Chondrocyte (in vitro differentiated cells): ENCODE measurements around the gene SH2D1A. TPM values are rescaled to one million over a fixed set of nuclear protein-coding genes. Genes with fewer than 3 reads are reported as not detected.

Source experiments
- DNase-seq: peaks from one replicate; pipeline ENCODE4 v3.0.0; 2021; ENCODE audit warnings: mixed read lengths, low spot score
- H3K27ac Mint-ChIP-seq: one replicate; pipeline ENCODE4 v1.8.0; 2021; ENCODE audit warnings: mild to moderate bottlenecking, moderate library complexity, mixed read lengths; ENCODE audit not compliant: unreplicated experiment
- H3K27me3 Mint-ChIP-seq: 2 replicates; pipeline ENCODE4 v1.8.0; 2021; ENCODE audit warnings: low read depth, mixed read lengths
- H3K36me3 Mint-ChIP-seq: 2 replicates; pipeline ENCODE4 v1.8.0; 2021; ENCODE audit warnings: low read depth, mixed read lengths
- H3K4me1 Mint-ChIP-seq: 2 replicates; pipeline ENCODE4 v1.8.0; 2021; ENCODE audit warnings: low read depth, mild to moderate bottlenecking, mixed read lengths
- H3K4me3 Mint-ChIP-seq: one replicate; pipeline ENCODE4 v1.8.0; 2021; ENCODE audit warnings: mild to moderate bottlenecking, moderate library complexity, mixed read lengths; ENCODE audit not compliant: unreplicated experiment
- H3K9me3 Mint-ChIP-seq: 2 replicates; pipeline ENCODE4 v1.8.0; 2021; ENCODE audit warnings: low read depth, mixed read lengths
- CTCF ChIP-seq: fragments of 200-600 bp; sonication (generic); IDR thresholded peaks from 2 replicates; pipeline ENCODE4 v1.5.0; 2021; ENCODE audit warnings: antibody characterized with exemption, mild to moderate bottlenecking, moderate library complexity
- total RNA-seq: library from RNA; stranded (reverse); gene quantifications from 3 replicates; pipeline ENCODE4 v1.2.1, GENCODE V29; 2021

The SH2D1A gene
- total RNA-seq, 1 donor from 2014 or later: not detected

DNA sequence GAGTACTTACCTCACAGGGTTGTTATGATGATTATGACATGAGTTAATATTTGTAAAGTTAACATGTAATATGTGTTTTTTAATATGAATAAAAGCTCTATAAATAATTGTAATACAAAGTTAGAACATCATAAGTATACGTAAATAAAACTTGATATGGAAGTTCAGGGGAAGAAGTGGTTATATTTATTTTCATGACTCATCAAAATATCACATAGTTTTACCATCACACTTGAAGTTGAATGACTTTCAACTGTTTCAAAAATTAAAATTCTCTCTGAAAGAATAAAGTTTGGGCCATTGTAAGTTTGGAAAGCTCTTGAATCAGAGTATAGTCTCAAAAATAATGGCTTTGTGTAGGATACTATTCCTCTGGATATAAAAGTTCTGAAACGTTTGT is 8.3 kb downstream of the SH2D1A start:
- no peaks in the 10 kb centered on the region for H3K4me1 Mint-ChIP-seq
- no peaks in the 10 kb centered on the region for H3K9me3 Mint-ChIP-seq
- no peak for DNase-seq
- no peak for TF ChIP-seq CTCF
- H3K4me3 Mint-ChIP-seq: no peak overlapping the region
- no peaks in the 10 kb centered on the region for H3K36me3 Mint-ChIP-seq
- H3K27me3 Mint-ChIP-seq: peaks cover 2% of the 10 kb centered on the region
- H3K27ac Mint-ChIP-seq: no peak overlapping the region

GRCh38 chrX:124358800-124359383 is 12.5 kb downstream of the SH2D1A start:
- Mint-ChIP-seq H3K36me3 (no peaks in the 10 kb centered on the region), H3K27me3 (no peaks in the 10 kb centered on the region), H3K27ac (no peak overlapping the region), H3K4me3 (no peak overlapping the region), H3K4me1 (no peaks in the 10 kb centered on the region), H3K9me3 (no peaks in the 10 kb centered on the region)
- DNase-seq: no peak
- TF ChIP-seq CTCF: no peak

DNA sequence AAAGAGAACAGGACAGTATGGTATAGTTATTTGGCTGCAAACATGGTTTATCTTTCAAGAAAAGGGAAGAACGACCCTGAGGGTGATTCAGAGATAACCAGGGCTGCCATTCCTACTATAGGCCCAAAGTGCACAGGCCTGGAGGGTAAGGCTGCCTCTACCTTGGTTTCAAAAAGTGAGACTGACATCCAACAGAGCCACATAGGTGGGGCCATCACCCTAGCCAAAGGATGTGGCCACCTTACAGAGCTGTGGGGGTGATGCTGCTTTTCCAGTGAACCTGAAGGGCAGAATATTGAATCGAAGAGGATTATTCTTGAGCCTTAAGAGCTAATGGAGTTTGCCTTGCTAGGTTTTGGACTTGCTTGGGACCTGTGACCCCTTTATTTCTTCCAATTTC is 15.7 kb downstream of the SH2D1A start:
- H3K36me3 Mint-ChIP-seq: no peaks in the 10 kb centered on the region
- H3K27me3 Mint-ChIP-seq: no peaks in the 10 kb centered on the region

GRCh38 chrX:124362761-124363160 is 16.4 kb downstream of the SH2D1A start:
- H3K36me3 Mint-ChIP-seq: no peaks in the 10 kb centered on the region
- H3K27me3 Mint-ChIP-seq: no peaks in the 10 kb centered on the region
- H3K4me3 Mint-ChIP-seq: no peak overlapping the region
- H3K9me3 Mint-ChIP-seq: no peaks in the 10 kb centered on the region
- TF ChIP-seq CTCF: no peak
- no peak overlapping the region for H3K27ac Mint-ChIP-seq
- H3K4me1 Mint-ChIP-seq: no peaks in the 10 kb centered on the region
- no peak for DNase-seq

More for the DNA sequence above, 15.7 kb downstream of the SH2D1A start:
- H3K9me3 Mint-ChIP-seq: no peaks in the 10 kb centered on the region
- TF ChIP-seq CTCF: no peak
- H3K27ac Mint-ChIP-seq: no peak overlapping the region
- H3K4me1 Mint-ChIP-seq: no peaks in the 10 kb centered on the region
- H3K4me3 Mint-ChIP-seq: no peak overlapping the region
- DNase-seq: no peak

GRCh38 chrX:124369722-124370121 is 23.4 kb downstream of the SH2D1A start:
- Mint-ChIP-seq H3K27me3 (no peaks in the 10 kb centered on the region), H3K27ac (no peak overlapping the region), H3K4me3 (no peak overlapping the region), H3K9me3 (no peaks in the 10 kb centered on the region), H3K4me1 (peaks cover 5% of the 10 kb centered on the region), H3K36me3 (no peaks in the 10 kb centered on the region)
- DNase-seq: no peak
- no peak for TF ChIP-seq CTCF
